ENCODE results near the gene ERP44.
"Not testable (repeated sequence)": the region's sequence is repeated elsewhere in the genome, so short reads cannot be mapped to it uniquely, and the experiment has no call there.

ERP44 gene

GRCh38 chr9:100098887-100099721 lies at the start of gene ERP44, which contains the start of gene INVS:
TSS of gene ERP44 (minus strand) at chr9:100099000. CDS start at chr9:100098840, 160 bp downstream.
TSS of gene INVS (plus strand) at chr9:100099243. CDS start at chr9:100104522, 5,279 bp downstream.
- peak; percentile 96 to 97 for DNase-seq (ENCODE audit: low read depth in 2 of 2)

- DNase-seq (ENCODE audit: low read depth in 2 of 2): not testable (repeated sequence)
Measured at GRCh38 chr9:100145976-100146375, 47.2 kb upstream of the ERP44 start.

GRCh38 chr9:100145167-100145934 lies 46.6 kb upstream of the ERP44 start:
- DNase-seq (ENCODE audit: low read depth in 2 of 2): not testable (repeated sequence)

GRCh38 chr9:100141862-100142261 lies 43.1 kb upstream of the ERP44 start:
- DNase-seq (ENCODE audit: low read depth in 2 of 2): not testable (repeated sequence)

- DNase-seq (ENCODE audit: low read depth in 2 of 2): not testable (repeated sequence)
Measured at GRCh38 chr9:100140303-100140702, 41.5 kb upstream of the ERP44 start.

GRCh38 chr9:100136799-100137198 lies 38.0 kb upstream of the ERP44 start:
- DNase-seq (ENCODE audit: low read depth in 2 of 2): not testable (repeated sequence)

- DNase-seq (ENCODE audit: low read depth in 2 of 2): no peak
Measured at GRCh38 chr9:100134731-100135130, 35.9 kb upstream of the ERP44 start.

GRCh38 chr9:100131875-100132430 lies 33.2 kb upstream of the ERP44 start:
- no peak for DNase-seq (ENCODE audit: low read depth in 2 of 2)

- DNase-seq (ENCODE audit: low read depth in 2 of 2): no peak
Measured at GRCh38 chr9:100131216-100131615, 32.4 kb upstream of the ERP44 start.

- no peak for DNase-seq (ENCODE audit: low read depth in 2 of 2)
Measured at GRCh38 chr9:100129772-100130171, 31.0 kb upstream of the ERP44 start.

- no peak for DNase-seq (ENCODE audit: low read depth in 2 of 2)
Measured at GRCh38 chr9:100126423-100126822, 27.6 kb upstream of the ERP44 start.

- DNase-seq (ENCODE audit: low read depth in 2 of 2): no peak
Measured at GRCh38 chr9:100125910-100126309, 27.1 kb upstream of the ERP44 start.

- DNase-seq (ENCODE audit: low read depth in 2 of 2): no peak
Measured at GRCh38 chr9:100125236-100125635, 26.4 kb upstream of the ERP44 start.

- DNase-seq (ENCODE audit: low read depth in 2 of 2): no peak
Measured at GRCh38 chr9:100120286-100120685, 21.5 kb upstream of the ERP44 start.

- no peak for DNase-seq (ENCODE audit: low read depth in 2 of 2)
Measured at GRCh38 chr9:100117316-100117715, 18.5 kb upstream of the ERP44 start.

GRCh38 chr9:100112677-100113336 lies 14.0 kb upstream of the ERP44 start:
- no peak for DNase-seq (ENCODE audit: low read depth in 2 of 2)

GRCh38 chr9:100111235-100111634 lies 12.4 kb upstream of the ERP44 start:
- DNase-seq (ENCODE audit: low read depth in 2 of 2): peak; percentile 90 to 91

- DNase-seq (ENCODE audit: low read depth in 2 of 2): no peak
Measured at GRCh38 chr9:100108559-100108958, 9.8 kb upstream of the ERP44 start.

- no peak for DNase-seq (ENCODE audit: low read depth in 2 of 2)
Measured at GRCh38 chr9:100106616-100107015, 7.8 kb upstream of the ERP44 start.

- DNase-seq (ENCODE audit: low read depth in 2 of 2): no peak
Measured at GRCh38 chr9:100105861-100106260, 7.1 kb upstream of the ERP44 start.

- no peak for DNase-seq (ENCODE audit: low read depth in 2 of 2)
Measured at GRCh38 chr9:100104314-100104713, 5.5 kb upstream of the ERP44 start.

- DNase-seq (ENCODE audit: low read depth in 2 of 2): no peak
Measured at GRCh38 chr9:100101608-100102007, 2.8 kb upstream of the ERP44 start.
